ENCODE data around the gene CCSER2. TPM values are rescaled to one million over a fixed set of nuclear protein-coding genes. Genes with fewer than 3 reads are reported as not detected.

Gene CCSER2
- total RNA-seq, 1 donor from 2014 or later, result 66.1 TPM

GRCh38 chr10:84336406-84337090 is 8.2 kb downstream of the CCSER2 start:
- ATAC-seq (peak; percentile 25 to 34), DNase-seq (no peak)

GRCh38 chr10:84337199-84337598 is 8.8 kb downstream of the CCSER2 start:
- Histone ChIP-seq H3K4me1 (peaks cover 80% of the 10 kb centered on the region), H3K36me3 (no peaks in the 10 kb centered on the region), H3K4me3 (no peak overlapping the region), H3K27me3 (ENCODE audit: low read depth) (no peaks in the 10 kb centered on the region), H3K27ac (no peak overlapping the region), H3K9me3 (no peaks in the 10 kb centered on the region)
- DNase-seq (no peak), ATAC-seq (peak in 1 of 2 donors; percentile 27)
- TF ChIP-seq, protein P1, sequence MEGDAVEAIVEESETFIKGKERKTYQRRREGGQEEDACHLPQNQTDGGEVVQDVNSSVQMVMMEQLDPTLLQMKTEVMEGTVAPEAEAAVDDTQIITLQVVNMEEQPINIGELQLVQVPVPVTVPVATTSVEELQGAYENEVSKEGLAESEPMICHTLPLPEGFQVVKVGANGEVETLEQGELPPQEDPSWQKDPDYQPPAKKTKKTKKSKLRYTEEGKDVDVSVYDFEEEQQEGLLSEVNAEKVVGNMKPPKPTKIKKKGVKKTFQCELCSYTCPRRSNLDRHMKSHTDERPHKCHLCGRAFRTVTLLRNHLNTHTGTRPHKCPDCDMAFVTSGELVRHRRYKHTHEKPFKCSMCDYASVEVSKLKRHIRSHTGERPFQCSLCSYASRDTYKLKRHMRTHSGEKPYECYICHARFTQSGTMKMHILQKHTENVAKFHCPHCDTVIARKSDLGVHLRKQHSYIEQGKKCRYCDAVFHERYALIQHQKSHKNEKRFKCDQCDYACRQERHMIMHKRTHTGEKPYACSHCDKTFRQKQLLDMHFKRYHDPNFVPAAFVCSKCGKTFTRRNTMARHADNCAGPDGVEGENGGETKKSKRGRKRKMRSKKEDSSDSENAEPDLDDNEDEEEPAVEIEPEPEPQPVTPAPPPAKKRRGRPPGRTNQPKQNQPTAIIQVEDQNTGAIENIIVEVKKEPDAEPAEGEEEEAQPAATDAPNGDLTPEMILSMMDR (IDR thresholded peaks at IDR 0.05), result no peak
- intact Hi-C loops (cut with DNase I), result no loop called here

More at GRCh38 chr10:84336406-84337090, 8.2 kb downstream of the CCSER2 start:
- H3K27me3 ChIP-seq (ENCODE audit: low read depth), result no peaks in the 10 kb centered on the region
- no peak overlapping the region for H3K4me3 ChIP-seq
- no peak overlapping the region for H3K27ac ChIP-seq
- TF ChIP-seq, protein P1 (IDR thresholded peaks at IDR 0.05), result no peak
- H3K36me3 ChIP-seq, result no peaks in the 10 kb centered on the region
- H3K4me1 ChIP-seq, result peaks cover 80% of the 10 kb centered on the region
- H3K9me3 ChIP-seq, result no peaks in the 10 kb centered on the region
- intact Hi-C loops (cut with DNase I), result no loop called here

DNA sequence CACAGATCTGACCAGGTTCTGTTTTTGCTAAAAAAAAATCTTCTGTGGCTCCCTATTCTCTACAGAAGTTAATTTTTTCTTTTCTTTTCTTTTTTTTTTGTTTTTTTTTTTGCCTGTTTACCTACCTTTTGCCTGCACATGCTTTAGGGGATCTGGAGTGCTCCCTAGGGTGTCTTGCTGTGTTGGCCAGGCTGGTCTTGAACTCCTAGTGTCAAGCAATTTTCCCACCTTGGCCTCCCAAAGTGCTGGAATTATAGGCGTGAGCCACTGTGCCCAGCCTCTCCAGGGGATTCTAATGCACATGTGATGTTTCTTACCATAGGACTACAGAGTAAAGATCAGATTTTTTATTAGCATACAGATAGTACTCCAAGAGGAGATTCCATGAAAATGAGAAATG is 10.6 kb downstream of the CCSER2 start:
- no peak overlapping the region for H3K27ac ChIP-seq
- H3K4me3 ChIP-seq, result no peak overlapping the region
- peaks cover 74% of the 10 kb centered on the region for H3K4me1 ChIP-seq
- H3K9me3 ChIP-seq, result no peaks in the 10 kb centered on the region
- DNase-seq (no peak), ATAC-seq (no peak)
- intact Hi-C loops (cut with DNase I), result no loop called here
- no peaks in the 10 kb centered on the region for H3K36me3 ChIP-seq
- TF ChIP-seq, protein P1 (IDR thresholded peaks at IDR 0.05), result no peak
- no peaks in the 10 kb centered on the region for H3K27me3 ChIP-seq (ENCODE audit: low read depth)

- TF ChIP-seq, protein P1 (IDR thresholded peaks at IDR 0.05), result no peak
- intact Hi-C loops (cut with DNase I), result no loop called here
- no peaks in the 10 kb centered on the region for H3K9me3 ChIP-seq
- peaks cover 67% of the 10 kb centered on the region for H3K4me1 ChIP-seq
- H3K36me3 ChIP-seq, result no peaks in the 10 kb centered on the region
- H3K4me3 ChIP-seq, result no peak overlapping the region
- DNase-seq (no peak), ATAC-seq (peak; percentile 48 to 76)
- no peaks in the 10 kb centered on the region for H3K27me3 ChIP-seq (ENCODE audit: low read depth)
- no peak overlapping the region for H3K27ac ChIP-seq
Measured at GRCh38 chr10:84340187-84340586, 11.8 kb downstream of the CCSER2 start.

DNA sequence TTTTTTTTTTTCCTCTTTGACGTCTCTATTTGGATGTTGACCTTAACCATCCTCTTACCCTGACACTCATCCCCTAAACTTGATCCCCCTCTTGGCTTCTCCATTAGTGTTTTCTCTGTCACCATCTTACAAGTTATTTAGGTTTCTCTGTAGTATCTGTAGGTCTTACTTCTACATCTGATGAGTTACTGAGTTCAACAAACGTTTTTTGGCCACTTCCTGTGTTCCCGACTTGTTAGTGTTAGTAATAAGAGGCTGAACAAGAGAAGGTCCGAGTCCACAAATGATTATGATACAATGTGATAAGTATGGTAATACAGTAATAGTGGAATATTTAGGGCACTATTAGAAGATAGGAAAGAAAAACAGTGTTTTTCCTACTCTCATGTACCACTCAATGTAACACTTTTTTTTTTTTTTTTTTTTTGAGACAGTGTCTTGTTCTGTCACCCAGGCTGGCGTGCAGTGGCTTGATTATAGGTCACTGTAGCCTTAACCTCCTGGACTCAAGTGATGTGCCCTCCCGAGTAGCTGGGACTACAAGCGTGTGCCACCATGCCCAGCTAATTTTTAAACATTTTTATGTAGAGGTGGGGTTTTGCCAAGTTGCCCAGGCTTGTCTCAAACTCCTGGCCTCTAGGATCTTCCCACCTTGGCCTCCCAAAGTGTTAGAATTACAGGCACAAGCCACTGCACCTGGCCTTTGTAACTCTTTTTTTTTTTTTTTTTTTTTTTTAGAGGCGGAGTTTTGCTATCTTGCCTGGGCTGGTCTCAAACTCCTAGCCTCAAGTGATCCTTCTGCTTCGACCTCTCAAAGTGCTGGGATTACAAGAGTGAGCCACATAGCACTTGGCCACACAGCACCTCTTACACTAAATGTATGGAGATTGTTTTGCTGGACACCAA is 12.5 kb downstream of the CCSER2 start:
- Histone ChIP-seq H3K4me3 (no peak overlapping the region), H3K27me3 (ENCODE audit: low read depth) (no peaks in the 10 kb centered on the region), H3K27ac (no peak overlapping the region), H3K36me3 (no peaks in the 10 kb centered on the region), H3K4me1 (peaks cover 67% of the 10 kb centered on the region), H3K9me3 (no peaks in the 10 kb centered on the region)
- DNase-seq (no peak), ATAC-seq (peak in 1 of 2 donors; percentile 11)
- TF ChIP-seq, protein P1 (IDR thresholded peaks at IDR 0.05), result no peak
- intact Hi-C loops (cut with DNase I), result no loop called here
